GM12878 (cell line): ENCODE measurements around the gene PAF1. TPM values are rescaled to one million over a fixed set of nuclear protein-coding genes. Genes with fewer than 3 reads are reported as not detected.
A peak's percentile ranks its signal among the peaks of the same experiment; 100 is the strongest.

Experiments used
- ATF7 ChIP-seq: fragments of 450-650 bp; IDR thresholded peaks from 2 replicates; pipeline ENCODE4 v1.6.1; 2016; ENCODE audit warnings: low read depth, mild to moderate bottlenecking
- BHLHE40 ChIP-seq, 2 experiments: fragments of 450-650 bp in 1 of 2; IDR thresholded peaks; 2 replicates each; pipeline ENCODE4 v1.6.1; 2011 to 2017; ENCODE audit warnings: low read depth in 2 of 2, borderline replicate concordance in 1 of 2, improper control_type of control experiment in 1 of 2, low read length in 1 of 2, mild to moderate bottlenecking in 1 of 2
- BMI1 ChIP-seq: fragments of 450-650 bp; IDR thresholded peaks from 2 replicates; pipeline ENCODE4 v1.6.1; 2016; ENCODE audit warnings: mild to moderate bottlenecking, moderate library complexity, borderline replicate concordance
- CBX3 ChIP-seq: fragments of 200-600 bp; sonication (generic); IDR thresholded peaks from 2 replicates; pipeline ENCODE4 v1.6.1; 2016; ENCODE audit warnings: low read depth, borderline replicate concordance
- CREB1 ChIP-seq: IDR thresholded peaks from 2 replicates; pipeline ENCODE4 v1.6.1; 2012; ENCODE audit warnings: low read depth, mild to moderate bottlenecking, inconsistent platforms
- CREM ChIP-seq: IDR thresholded peaks from 2 replicates; pipeline ENCODE4 v1.6.1; 2014; ENCODE audit warnings: antibody characterized with exemption, low read depth
- EED ChIP-seq: sonication (generic); IDR thresholded peaks from 2 replicates; pipeline ENCODE4 v1.6.1; 2016; ENCODE audit warnings: antibody characterized with exemption, low read depth
- EGR1 ChIP-seq, 2 experiments: IDR thresholded peaks; 1 replicate in 1 of 2; 2 replicates in 1 of 2; pipeline ENCODE4 v1.6.1; 2011 to 2012; ENCODE audit warnings: low read depth in 2 of 2, low read length in 2 of 2, borderline replicate concordance in 1 of 2, mild to moderate bottlenecking in 1 of 2, moderate library complexity in 1 of 2
- EZH2 ChIP-seq: IDR thresholded peaks from 2 replicates; pipeline ENCODE4 v1.6.1; 2012; ENCODE audit warnings: low read depth, mild to moderate bottlenecking, control low read depth, inconsistent platforms, low read length, borderline replicate concordance; ENCODE audit not compliant: control insufficient read depth
- HDGF ChIP-seq: fragments of 450-650 bp; IDR thresholded peaks from 2 replicates; pipeline ENCODE4 v1.6.1; 2016; ENCODE audit warnings: antibody characterized with exemption
- HSF1 ChIP-seq: fragments of 150-350 bp; IDR thresholded peaks from 2 replicates; pipeline ENCODE4 v1.6.1; 2014; ENCODE audit warnings: mild to moderate bottlenecking, low read depth, low read length
- IKZF1 ChIP-seq: fragments of 450-650 bp; conservative IDR thresholded peaks from 2 replicates; pipeline ENCODE4 v1.6.1; 2017; ENCODE audit warnings: antibody characterized with exemption, mild to moderate bottlenecking
- IKZF2 ChIP-seq, 2 experiments: fragments of 450-650 bp; IDR thresholded peaks; 2 replicates each; pipeline ENCODE4 v1.6.1; 2017; ENCODE audit warnings: mild to moderate bottlenecking in 2 of 2, moderate library complexity in 2 of 2
- IRF4 ChIP-seq: IDR thresholded peaks from 2 replicates; pipeline ENCODE4 v1.6.1; 2011; ENCODE audit warnings: low read depth, low read length
- MTA2 ChIP-seq: fragments of 450-650 bp; IDR thresholded peaks from 2 replicates; pipeline ENCODE4 v1.6.1; 2016; ENCODE audit warnings: low read depth, mild to moderate bottlenecking, moderate library complexity
- PML ChIP-seq: IDR thresholded peaks from 2 replicates; pipeline ENCODE4 v1.6.1; 2012; ENCODE audit warnings: low read length, inconsistent platforms
- RCOR1 ChIP-seq: conservative IDR thresholded peaks from 2 replicates; pipeline ENCODE4 v1.6.1; 2012; ENCODE audit warnings: low read depth, low read length, improper control_type of control experiment
- USF2 ChIP-seq: IDR thresholded peaks from 2 replicates; pipeline ENCODE4 v1.6.1; 2011; ENCODE audit warnings: low read depth, low read length, improper control_type of control experiment, borderline replicate concordance
- WRNIP1 ChIP-seq: IDR thresholded peaks from 2 replicates; pipeline ENCODE4 v1.6.1; 2011; ENCODE audit warnings: low read depth, low read length, improper control_type of control experiment, borderline replicate concordance
- ZBTB33 ChIP-seq: fragments of 450-650 bp; IDR thresholded peaks from 2 replicates; pipeline ENCODE4 v1.6.1; 2017; ENCODE audit warnings: mild to moderate bottlenecking
- ZNF207 ChIP-seq: fragments of 450-650 bp; IDR thresholded peaks from 2 replicates; pipeline ENCODE4 v1.6.1; 2014; ENCODE audit warnings: antibody characterized with exemption, mild to moderate bottlenecking, borderline replicate concordance
- polyA plus RNA-seq, 11 experiments: library from polyadenylated mRNA; depleted of rRNA in 4 of 11; unstranded in 6 of 11; stranded (reverse) in 5 of 11; fragments of >200 nt; fragmentation: Nextera tagmentation in 4 of 11; fragmentation: Illumina TruSeq in 1 of 11; extraction: Ambion mirVana in 4 of 11; extraction: Trizol in 1 of 11; gene quantifications; 1 replicate in 1 of 11; 2 replicates in 10 of 11; pipeline versions ENCODE4 v1.2.1 to v1.2.3, GENCODE V29; 2011 to 2016; ENCODE audit warnings: inconsistent platforms in 2 of 11, missing spikeins in 2 of 11, low read depth in 1 of 11
- total RNA-seq, 4 experiments: library from RNA; depleted of rRNA in 3 of 4; stranded (reverse); fragments of >200 nt in 3 of 4; fragmentation: Illumina TruSeq in 1 of 4; extraction: Trizol in 1 of 4; gene quantifications; 2 replicates each; pipeline versions ENCODE4 v1.2.1 to v1.2.3, GENCODE V29; 2013 to 2021
- TF ChIP-seq, protein P1 (sequence below): fragments of 450-650 bp; IDR thresholded peaks from 2 replicates; pipeline ENCODE4 v1.6.1; 2017; ENCODE audit warnings: mild to moderate bottlenecking, moderate library complexity

The PAF1 gene
- total and polyA plus RNA-seq, 10 of the 15 experiments (the other 5 are each of a cell fraction or from before 2014, with no cell fraction given): 1.7 to 45.8 (median 39.6) TPM

DNA sequence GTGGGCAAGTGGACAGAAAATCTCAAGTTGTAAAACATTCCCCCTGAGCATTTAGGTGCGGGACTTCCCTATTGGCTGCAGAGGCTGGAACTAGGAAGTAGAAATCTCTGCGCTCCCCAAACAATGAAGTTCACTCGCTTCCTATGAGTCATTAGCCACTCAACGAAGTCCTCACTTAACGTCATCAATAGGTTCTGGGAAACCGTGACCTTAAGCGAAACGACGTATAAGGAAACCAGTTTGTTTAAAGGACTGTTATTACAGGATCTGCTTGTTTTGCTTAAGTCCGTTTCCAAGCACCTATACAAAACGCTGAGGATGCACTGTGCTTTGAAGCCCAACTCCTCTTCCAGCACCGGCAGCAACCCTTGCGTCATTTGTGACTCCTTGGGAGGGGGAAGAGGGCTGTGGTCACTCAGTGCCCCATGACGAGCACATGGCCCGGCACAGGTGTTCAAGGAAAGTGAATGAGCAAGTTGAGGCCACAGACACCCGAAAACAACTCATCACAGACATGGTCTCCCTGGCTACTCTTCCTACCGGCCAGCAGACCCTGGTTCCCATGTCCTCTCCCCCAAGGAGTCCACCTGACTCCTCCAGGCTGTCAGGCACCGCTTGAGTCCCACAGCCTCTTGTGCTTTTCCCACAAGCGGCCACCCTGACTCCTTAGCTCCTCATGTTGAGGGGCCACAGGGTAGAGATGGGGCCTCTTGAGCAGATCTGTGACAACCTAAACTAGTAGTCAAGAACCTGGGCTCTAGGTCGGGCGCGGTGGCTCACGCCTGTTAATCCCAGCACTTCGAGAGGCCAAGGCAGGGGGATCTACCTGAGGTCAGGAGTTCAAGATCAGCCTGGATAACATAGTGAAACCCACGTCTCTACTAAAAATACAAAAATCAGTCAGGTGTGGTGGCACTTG is 40.0 kb upstream of the PAF1 start (continued):
- TF ChIP-seq PML (peak; percentile 89), CREB1 (peak; percentile 96), CREM (peak; percentile 89), IKZF2 (IDR thresholded peaks at IDR 0.05) (peak in 1 of 2 experiments; percentile 64; a peak in 2 of 4 replicates), ZBTB33 (no peak), MTA2 (peak; percentile 20; the same call in 1 of the 2 replicates), IKZF1 (peak; percentile 47; the same call in 1 of the 2 replicates), WRNIP1 (no peak), RCOR1 (no peak), EGR1 (IDR thresholded peaks at IDR 0.05; ENCODE audit: borderline replicate concordance in 1 of 2, low read depth in 2 of 2, low read length in 2 of 2) (no peak), HDGF (no peak), BHLHE40 (IDR thresholded peaks at IDR 0.05; ENCODE audit: borderline replicate concordance in 1 of 2, low read depth in 2 of 2, low read length in 1 of 2) (peak in 1 of 2 experiments; percentile 49; a peak in 1 of 4 replicates), ZNF207 (no peak), CBX3 (no peak), ATF7 (peak; percentile 73), EED (peak; percentile 67; the same call in 1 of the 2 replicates), IRF4 (peak; percentile 66; the same call in 1 of the 2 replicates), USF2 (no peak), EZH2 (no peak), HSF1 (no peak), BMI1 (no peak)
- TF ChIP-seq, protein P1, sequence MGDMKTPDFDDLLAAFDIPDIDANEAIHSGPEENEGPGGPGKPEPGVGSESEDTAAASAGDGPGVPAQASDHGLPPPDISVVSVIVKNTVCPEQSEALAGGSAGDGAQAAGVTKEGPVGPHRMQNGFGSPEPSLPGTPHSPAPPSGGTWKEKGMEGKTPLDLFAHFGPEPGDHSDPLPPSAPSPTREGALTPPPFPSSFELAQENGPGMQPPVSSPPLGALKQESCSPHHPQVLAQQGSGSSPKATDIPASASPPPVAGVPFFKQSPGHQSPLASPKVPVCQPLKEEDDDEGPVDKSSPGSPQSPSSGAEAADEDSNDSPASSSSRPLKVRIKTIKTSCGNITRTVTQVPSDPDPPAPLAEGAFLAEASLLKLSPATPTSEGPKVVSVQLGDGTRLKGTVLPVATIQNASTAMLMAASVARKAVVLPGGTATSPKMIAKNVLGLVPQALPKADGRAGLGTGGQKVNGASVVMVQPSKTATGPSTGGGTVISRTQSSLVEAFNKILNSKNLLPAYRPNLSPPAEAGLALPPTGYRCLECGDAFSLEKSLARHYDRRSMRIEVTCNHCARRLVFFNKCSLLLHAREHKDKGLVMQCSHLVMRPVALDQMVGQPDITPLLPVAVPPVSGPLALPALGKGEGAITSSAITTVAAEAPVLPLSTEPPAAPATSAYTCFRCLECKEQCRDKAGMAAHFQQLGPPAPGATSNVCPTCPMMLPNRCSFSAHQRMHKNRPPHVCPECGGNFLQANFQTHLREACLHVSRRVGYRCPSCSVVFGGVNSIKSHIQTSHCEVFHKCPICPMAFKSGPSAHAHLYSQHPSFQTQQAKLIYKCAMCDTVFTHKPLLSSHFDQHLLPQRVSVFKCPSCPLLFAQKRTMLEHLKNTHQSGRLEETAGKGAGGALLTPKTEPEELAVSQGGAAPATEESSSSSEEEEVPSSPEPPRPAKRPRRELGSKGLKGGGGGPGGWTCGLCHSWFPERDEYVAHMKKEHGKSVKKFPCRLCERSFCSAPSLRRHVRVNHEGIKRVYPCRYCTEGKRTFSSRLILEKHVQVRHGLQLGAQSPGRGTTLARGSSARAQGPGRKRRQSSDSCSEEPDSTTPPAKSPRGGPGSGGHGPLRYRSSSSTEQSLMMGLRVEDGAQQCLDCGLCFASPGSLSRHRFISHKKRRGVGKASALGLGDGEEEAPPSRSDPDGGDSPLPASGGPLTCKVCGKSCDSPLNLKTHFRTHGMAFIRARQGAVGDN: peak; percentile 31; the same call in 1 of the 2 replicates
